BLaER1 (cell line): ENCODE measurements around the gene EIF3F.

Experiments
- H3K27ac ChIP-seq: shearing (Covaris generic); formaldehyde crosslinking; 2 replicates; pipeline ENCODE4 v1.8.1; 2022
- H3K27me3 ChIP-seq: shearing (Covaris generic); formaldehyde crosslinking; 2 replicates; pipeline ENCODE4 v1.8.1; 2022
- H3K36me3 ChIP-seq: shearing (Covaris generic); formaldehyde crosslinking; 2 replicates; pipeline ENCODE4 v1.8.1; 2022
- H3K4me1 ChIP-seq: shearing (Covaris generic); formaldehyde crosslinking; 2 replicates; pipeline ENCODE4 v1.8.1; 2022
- H3K4me2 ChIP-seq: shearing (Covaris generic); formaldehyde crosslinking; 2 replicates; pipeline ENCODE4 v1.8.1; 2022
- H3K4me3 ChIP-seq: shearing (Covaris generic); formaldehyde crosslinking; 2 replicates; pipeline ENCODE4 v1.8.1; 2022
- H3K9ac ChIP-seq: shearing (Covaris generic); formaldehyde crosslinking; 2 replicates; pipeline ENCODE4 v1.8.1; 2022
- H3K9me3 ChIP-seq: shearing (Covaris generic); formaldehyde crosslinking; 2 replicates; pipeline ENCODE4 v1.8.1; 2022
- H4K20me1 ChIP-seq: shearing (Covaris generic); formaldehyde crosslinking; 2 replicates; pipeline ENCODE4 v1.8.1; 2022
- Cebpa-rat ChIP-seq: shearing (Covaris generic); IDR thresholded peaks from 2 replicates; pipeline ENCODE4 v1.8.1; 2022

The EIF3F gene

DNA sequence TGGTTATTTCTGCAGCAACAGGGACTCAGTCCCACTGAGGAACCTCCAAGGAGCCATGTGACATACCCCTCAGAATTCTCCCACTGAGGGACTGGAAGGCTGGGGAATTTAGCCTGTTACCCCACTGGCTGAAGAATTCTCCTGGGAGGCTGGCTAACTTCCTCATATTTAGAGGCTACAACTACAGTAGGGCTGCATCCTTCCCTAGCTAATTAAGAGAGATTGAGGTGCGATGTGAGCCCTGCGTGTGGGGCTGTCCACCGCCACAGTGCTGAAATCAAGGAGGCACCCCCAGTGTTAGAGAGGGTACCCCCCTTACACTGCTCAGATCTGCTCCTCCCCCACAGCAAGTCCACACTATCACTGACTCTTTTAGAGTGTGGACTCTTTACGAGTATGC lies 21.1 kb downstream of the EIF3F start:
- peaks cover 6% of the 10 kb centered on the region; the same call in 1 of the 2 replicates for H3K4me1 ChIP-seq
- no peak overlapping the region for H3K4me3 ChIP-seq
- no peak overlapping the region for H3K4me2 ChIP-seq
- no peaks in the 10 kb centered on the region for H4K20me1 ChIP-seq
- no peak overlapping the region for H3K9ac ChIP-seq
- TF ChIP-seq Cebpa-rat: no peak
- H3K36me3 ChIP-seq: no peaks in the 10 kb centered on the region
- no peak overlapping the region for H3K27ac ChIP-seq
- H3K9me3 ChIP-seq: no peaks in the 10 kb centered on the region
- no peaks in the 10 kb centered on the region for H3K27me3 ChIP-seq

DNA sequence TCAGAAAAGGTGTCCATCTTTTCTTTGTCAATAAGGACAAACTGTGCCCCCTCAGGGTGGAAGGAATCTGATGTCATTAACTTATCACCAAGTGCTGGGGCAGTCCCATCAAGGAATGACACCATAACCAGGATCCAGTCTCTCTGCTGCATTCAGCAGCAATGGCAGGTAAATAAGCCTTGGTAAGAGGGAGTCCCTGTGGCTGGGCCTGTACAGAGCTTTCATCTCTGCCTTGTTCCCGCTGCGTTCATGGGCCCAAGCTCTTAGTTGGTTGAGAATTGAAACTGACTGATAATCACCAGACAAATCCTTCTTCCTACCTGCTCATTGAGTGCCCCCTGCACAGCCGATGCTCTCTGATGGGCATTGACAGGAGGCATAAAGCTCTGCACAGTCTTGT lies 22.7 kb downstream of the EIF3F start:
- no peak for TF ChIP-seq Cebpa-rat
- no peak overlapping the region for H3K4me2 ChIP-seq
- no peaks in the 10 kb centered on the region for H4K20me1 ChIP-seq
- no peak overlapping the region for H3K27ac ChIP-seq
- H3K9me3 ChIP-seq: no peaks in the 10 kb centered on the region
- H3K9ac ChIP-seq: no peak overlapping the region
- H3K4me3 ChIP-seq: no peak overlapping the region
- no peaks in the 10 kb centered on the region for H3K36me3 ChIP-seq
- H3K4me1 ChIP-seq: peaks cover 6% of the 10 kb centered on the region; the same call in 1 of the 2 replicates
- no peaks in the 10 kb centered on the region for H3K27me3 ChIP-seq

DNA sequence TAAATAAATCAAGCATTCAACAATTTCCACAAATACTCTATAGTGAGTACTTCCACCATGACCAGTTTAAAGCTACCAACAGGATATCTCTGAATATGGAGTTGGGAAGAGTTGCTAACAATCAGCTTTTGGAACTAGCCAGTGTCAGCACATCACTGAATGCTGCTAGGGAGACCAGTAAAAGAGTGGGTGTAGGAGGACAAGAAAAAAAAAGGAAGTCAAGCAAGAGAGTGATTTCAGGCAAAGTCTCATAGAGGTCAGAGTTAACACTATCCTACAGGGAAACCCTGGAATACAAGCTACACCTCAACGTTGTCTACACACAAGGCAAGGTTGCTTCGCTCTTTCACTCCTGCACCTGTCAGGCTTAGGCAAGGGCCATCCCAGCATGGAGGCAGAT lies 24.2 kb downstream of the EIF3F start:
- Histone ChIP-seq H4K20me1 (no peaks in the 10 kb centered on the region), H3K4me1 (peaks cover 6% of the 10 kb centered on the region; the same call in 1 of the 2 replicates), H3K27ac (no peak overlapping the region), H3K9me3 (no peaks in the 10 kb centered on the region), H3K4me2 (no peak overlapping the region), H3K4me3 (no peak overlapping the region), H3K36me3 (no peaks in the 10 kb centered on the region), H3K27me3 (no peaks in the 10 kb centered on the region), H3K9ac (no peak overlapping the region)
- no peak for TF ChIP-seq Cebpa-rat

DNA sequence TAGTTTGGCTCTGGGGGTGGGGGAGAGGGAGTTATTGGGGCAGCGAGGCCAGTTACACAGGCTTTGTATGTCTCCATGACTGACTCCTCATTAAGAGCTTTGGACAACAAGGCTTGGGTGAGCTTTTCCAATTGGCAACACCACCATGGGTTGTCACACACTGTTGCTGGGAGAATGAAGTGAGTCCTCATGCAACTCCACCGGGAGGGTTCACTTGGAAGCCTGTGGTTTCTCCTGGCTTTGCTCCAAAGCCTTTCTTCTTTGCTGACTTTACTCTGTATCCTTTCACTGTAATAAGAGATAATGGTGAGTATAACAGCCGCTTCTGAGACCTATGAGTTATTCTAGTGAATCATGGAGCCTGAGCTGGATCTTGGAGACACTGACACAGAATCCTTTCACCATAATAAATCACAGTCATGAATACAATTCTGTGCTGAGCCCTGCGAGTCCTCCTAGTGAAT lies 24.9 kb downstream of the EIF3F start:
- H3K27ac ChIP-seq: no peak overlapping the region
- no peaks in the 10 kb centered on the region for H3K36me3 ChIP-seq
- no peak overlapping the region for H3K4me2 ChIP-seq
- TF ChIP-seq Cebpa-rat: no peak
- no peaks in the 10 kb centered on the region for H3K27me3 ChIP-seq
- peaks cover 6% of the 10 kb centered on the region; the same call in 1 of the 2 replicates for H3K4me1 ChIP-seq
- no peak overlapping the region for H3K9ac ChIP-seq
- H3K4me3 ChIP-seq: no peak overlapping the region
- no peaks in the 10 kb centered on the region for H3K9me3 ChIP-seq
- no peaks in the 10 kb centered on the region for H4K20me1 ChIP-seq

DNA sequence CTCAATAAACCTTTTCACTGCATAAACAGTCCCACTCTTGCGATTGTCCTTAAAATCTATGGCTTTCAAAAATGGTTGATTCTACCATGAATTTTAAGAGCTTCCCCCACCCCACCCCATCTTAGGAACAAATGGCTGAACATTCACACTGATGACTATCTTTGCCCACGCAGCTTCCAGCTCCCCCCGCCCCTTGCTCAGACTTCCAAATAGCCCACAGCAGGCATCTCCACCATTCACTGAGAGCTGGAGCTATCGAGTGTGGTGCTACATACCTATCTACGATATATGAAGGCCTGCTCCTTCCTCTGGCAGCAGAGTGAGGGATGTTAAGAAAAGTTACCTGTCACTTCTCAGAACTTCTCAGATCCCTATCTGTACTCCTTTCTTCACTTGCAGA lies 26.7 kb downstream of the EIF3F start:
- Histone ChIP-seq H4K20me1 (no peaks in the 10 kb centered on the region), H3K4me1 (peaks cover 5% of the 10 kb centered on the region), H3K4me3 (no peak overlapping the region), H3K27me3 (peaks cover 10% of the 10 kb centered on the region), H3K9ac (no peak overlapping the region), H3K27ac (no peak overlapping the region), H3K4me2 (no peak overlapping the region), H3K9me3 (no peaks in the 10 kb centered on the region), H3K36me3 (no peaks in the 10 kb centered on the region)
- TF ChIP-seq Cebpa-rat: no peak

DNA sequence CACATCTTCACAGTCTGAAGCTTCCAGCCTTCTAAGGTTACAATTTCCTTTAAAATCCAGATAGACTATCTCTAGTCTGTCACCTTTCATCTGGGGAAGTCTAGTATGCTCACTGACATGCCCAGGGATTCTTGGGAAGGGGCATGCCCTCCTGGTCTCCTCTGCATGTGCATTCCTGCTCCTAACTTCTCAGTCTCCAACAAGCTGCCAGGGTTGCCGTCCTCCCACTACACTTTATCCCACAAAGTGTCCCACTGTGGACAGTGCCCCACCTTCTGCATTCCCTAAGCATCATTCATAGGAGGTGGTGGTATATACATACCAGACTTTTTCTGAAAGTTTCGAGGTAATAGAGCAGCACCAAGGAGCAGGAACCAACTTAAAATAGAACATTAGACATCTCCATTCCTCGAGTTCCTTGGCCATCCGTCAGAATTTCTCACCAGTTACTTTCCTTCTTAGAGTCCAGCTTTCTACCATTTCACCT lies 28.7 kb downstream of the EIF3F start:
- Histone ChIP-seq H3K27me3 (peaks cover 30% of the 10 kb centered on the region), H3K4me2 (no peak overlapping the region)

DNA sequence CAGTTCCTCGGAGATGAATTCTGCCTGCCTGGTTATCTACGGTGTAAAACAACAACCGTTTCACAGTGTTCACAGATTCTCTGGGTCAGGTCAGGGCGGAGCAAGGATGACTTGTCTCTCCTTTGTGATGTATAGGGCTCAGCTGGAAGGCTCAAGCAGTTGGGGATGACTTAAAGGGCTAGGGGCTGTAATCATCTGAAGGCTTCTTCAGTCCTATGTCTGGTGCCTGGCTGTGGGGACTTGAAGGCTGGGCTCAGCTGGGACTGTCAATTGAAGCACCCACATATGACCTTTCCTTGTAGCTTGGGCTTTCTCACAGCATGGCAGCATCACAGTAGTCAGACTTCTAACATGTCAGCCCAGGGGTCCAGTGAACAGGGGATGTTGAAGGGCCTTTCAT lies 29.3 kb downstream of the EIF3F start:
- Histone ChIP-seq H3K9ac (no peak overlapping the region), H3K4me3 (no peak overlapping the region), H3K4me1 (peaks cover 14% of the 10 kb centered on the region), H3K9me3 (no peaks in the 10 kb centered on the region), H3K27ac (no peak overlapping the region), H3K4me2 (no peak overlapping the region), H4K20me1 (no peaks in the 10 kb centered on the region), H3K27me3 (peaks cover 36% of the 10 kb centered on the region), H3K36me3 (no peaks in the 10 kb centered on the region)
- TF ChIP-seq Cebpa-rat: no peak

More for the DNA sequence above, 28.7 kb downstream of the EIF3F start:
- H3K4me3 ChIP-seq: no peak overlapping the region
- no peak overlapping the region for H3K27ac ChIP-seq
- no peak overlapping the region for H3K9ac ChIP-seq
- H3K4me1 ChIP-seq: peaks cover 14% of the 10 kb centered on the region
- no peaks in the 10 kb centered on the region for H3K9me3 ChIP-seq
- TF ChIP-seq Cebpa-rat: no peak
- H3K36me3 ChIP-seq: no peaks in the 10 kb centered on the region
- no peaks in the 10 kb centered on the region for H4K20me1 ChIP-seq

DNA sequence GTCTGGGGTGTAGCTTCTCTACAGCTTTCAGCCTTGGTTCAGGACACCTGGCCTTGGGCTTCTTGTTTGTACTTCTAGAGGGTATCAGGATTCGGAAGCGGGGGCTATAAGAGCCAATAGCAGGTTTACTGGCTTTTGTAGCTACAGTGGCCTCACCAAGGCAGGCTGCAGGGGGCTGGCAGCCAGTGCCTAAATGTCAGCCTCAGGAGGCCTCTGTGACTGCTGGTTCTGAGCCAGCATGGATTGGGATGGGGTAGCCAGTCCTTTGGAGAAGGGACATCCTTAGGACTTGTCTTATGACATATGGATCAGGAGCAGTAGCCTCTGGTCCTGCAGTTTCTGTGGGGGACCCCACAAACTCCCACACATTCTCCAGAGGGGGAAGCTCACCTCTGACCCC lies 29.9 kb downstream of the EIF3F start:
- no peak overlapping the region for H3K9ac ChIP-seq
- H3K4me1 ChIP-seq: peaks cover 14% of the 10 kb centered on the region
- H3K4me2 ChIP-seq: no peak overlapping the region
- H3K36me3 ChIP-seq: no peaks in the 10 kb centered on the region
- H3K9me3 ChIP-seq: no peaks in the 10 kb centered on the region
- H3K27me3 ChIP-seq: peaks cover 38% of the 10 kb centered on the region
- no peaks in the 10 kb centered on the region for H4K20me1 ChIP-seq
- TF ChIP-seq Cebpa-rat: no peak
- H3K27ac ChIP-seq: no peak overlapping the region
- H3K4me3 ChIP-seq: no peak overlapping the region

DNA sequence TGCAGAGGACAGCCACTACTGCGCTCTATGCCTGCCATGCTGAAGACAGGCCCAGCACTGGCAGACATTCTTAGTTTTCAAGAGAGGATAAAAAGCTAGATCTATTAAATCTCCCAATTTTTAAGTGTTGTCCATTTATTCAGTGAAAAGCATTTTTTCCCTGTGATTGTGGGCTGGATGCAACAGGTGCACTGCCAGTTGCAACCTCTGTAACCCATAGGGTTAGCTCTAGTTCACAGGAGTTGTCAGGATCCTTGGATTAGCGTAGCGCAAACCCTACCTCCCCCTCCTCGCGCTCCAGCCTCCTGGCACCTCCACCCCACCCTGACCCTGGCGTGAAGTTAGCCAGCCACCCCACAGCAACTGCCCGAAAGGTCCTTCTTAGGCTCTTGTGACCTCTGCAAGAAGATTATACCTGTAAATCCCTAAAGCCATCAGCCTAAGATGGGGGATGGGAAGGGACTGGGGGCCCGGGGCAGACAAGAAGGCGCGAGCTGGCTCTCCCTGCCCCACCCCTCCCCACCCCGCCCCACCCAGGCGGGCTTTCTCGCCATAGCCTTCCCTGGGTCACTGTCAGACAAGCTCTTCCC lies 30.9 kb downstream of the EIF3F start:
- Histone ChIP-seq H3K4me2 (no peak overlapping the region), H3K4me1 (peaks cover 14% of the 10 kb centered on the region), H3K27me3 (peaks cover 38% of the 10 kb centered on the region), H3K36me3 (no peaks in the 10 kb centered on the region), H3K27ac (no peak overlapping the region), H3K9me3 (no peaks in the 10 kb centered on the region), H4K20me1 (no peaks in the 10 kb centered on the region), H3K4me3 (no peak overlapping the region), H3K9ac (no peak overlapping the region)
- TF ChIP-seq Cebpa-rat: no peak

DNA sequence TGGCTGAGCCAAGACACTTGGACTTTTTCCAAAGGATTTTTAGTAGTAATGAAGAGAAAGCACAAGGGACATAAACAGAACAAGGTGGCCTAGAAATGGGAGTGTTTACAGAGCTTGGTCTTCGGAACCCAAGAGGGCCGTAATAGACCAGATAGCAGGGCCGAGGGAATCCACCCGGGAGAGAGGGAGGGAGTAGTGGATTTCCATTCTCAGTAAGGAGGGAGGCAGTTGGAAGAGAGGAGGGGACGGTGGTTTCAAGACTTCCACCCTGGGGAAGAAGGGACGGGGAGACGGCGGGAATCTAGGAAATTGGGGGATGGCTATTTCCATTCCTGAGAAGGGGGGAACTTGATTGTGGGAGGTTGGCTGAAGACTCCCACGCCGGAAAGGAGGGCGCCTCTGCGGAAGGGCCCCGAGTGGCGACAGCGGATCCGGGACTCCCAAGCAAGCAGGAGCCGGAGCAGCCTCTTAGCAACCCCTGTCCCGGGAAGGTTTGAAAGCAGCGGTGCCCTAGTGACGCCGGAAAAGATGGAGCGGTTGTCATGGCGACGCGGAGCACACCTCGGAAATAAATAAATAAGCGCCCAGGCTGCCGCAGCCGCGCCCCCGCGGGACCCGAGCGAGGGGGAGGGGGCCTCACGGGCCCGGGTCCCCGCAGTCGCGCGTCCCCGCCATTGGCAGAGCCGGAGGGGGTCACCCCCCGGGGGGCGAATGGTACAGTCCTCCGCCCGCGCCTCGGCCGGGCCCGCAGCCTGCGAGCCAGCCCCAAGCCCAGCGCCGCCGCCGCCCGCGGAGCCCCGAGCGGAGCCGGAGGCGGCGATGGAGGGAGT lies 31.6 kb downstream of the EIF3F start:
- Histone ChIP-seq H3K27me3 (peaks cover 38% of the 10 kb centered on the region), H3K4me2 (peak overlapping the region; percentile 99), H3K27ac (no peak overlapping the region), H3K36me3 (no peaks in the 10 kb centered on the region), H3K9me3 (no peaks in the 10 kb centered on the region), H3K4me3 (peak overlapping the region; percentile 74), H3K4me1 (peaks cover 14% of the 10 kb centered on the region), H4K20me1 (no peaks in the 10 kb centered on the region), H3K9ac (peak overlapping the region; percentile 53)
- TF ChIP-seq Cebpa-rat: no peak
